GM18520 (cell line): ENCODE measurements around the gene GDI2.
"Not testable (repeated sequence)": the region's sequence is repeated elsewhere in the genome, so short reads cannot be mapped to it uniquely, and the experiment has no call there.

Experiments used
- ATAC-seq: cut with Tn5 transposase; IDR thresholded peaks from one replicate; pipeline ENCODE4 v1.9.1; 2021; ENCODE audit not compliant: unreplicated experiment

The GDI2 gene

DNA sequence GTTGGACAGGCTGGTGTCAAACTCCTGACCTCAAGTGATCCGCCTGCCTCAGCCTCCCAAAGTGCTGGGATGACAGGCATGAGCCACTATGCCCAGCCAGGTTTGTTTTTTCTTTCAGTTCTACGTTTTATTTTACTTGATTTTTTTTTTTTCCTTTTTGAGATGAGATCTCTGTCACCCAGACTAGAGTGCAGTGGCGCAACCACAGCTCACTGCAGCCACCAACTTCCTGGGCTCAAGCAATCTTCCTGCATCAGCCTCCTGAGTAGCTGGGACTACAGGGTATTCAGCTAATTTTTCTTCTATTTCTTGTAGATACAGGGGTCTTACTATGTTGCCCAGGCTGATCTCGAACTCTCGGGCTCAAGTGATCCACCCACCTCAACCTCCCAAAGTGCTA lies 24.3 kb downstream of the GDI2 start:
- no peak for ATAC-seq

DNA sequence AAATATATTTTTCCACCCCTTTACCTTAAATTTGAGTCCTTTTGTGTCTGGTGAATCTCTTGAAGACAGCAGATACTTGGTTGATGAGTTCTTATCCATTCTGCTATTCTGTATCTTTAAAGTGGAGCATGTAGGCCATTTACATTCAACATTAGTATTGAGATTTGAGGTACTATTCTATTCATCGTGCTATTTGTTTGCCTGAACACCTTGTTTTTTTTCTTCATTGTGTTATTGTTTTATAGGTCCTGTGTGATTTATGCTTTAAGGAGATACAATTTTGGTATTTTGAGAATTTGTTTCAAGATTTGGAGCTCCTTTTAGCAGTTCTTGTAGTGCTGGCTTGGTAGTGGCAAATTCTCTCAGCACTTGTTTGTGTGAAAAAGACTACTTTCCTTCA lies 29.9 kb downstream of the GDI2 start:
- no peak for ATAC-seq

DNA sequence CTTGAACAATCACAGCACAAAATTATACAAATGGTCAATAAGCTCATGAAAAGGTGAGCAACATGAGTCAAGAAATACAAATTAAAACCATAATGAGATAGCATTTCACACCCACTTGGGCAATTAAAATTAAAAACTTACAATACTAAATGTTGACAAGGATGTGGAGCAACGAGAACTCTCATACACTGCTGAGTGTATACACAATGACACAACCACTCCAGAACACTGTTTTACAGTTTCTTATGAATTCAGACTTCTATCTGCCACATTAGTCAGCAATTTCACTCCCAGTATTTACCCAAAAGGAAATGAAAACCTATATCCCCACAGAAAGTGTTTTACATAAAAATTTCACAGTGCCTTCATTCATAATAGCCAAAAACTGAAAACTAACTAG lies 31.1 kb downstream of the GDI2 start:
- ATAC-seq = no peak

DNA sequence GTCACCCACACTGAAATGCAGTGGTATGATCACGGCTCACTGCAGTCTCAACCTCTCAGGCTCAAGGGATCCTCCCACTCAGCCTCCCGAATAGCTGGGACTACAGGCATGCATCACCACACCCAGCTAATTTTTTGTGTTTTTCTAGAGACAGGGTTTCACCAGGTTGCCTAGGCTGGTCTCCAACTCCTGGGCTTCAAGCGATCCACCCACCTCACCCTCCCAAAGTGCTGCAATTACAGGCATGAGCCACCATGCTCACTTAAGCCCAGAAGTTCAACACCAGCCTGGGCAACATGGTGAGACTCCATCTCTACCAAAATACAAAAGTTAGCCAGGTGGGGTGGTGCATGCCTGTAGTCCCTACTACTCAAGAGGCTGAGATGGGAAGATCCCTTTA lies 33.5 kb downstream of the GDI2 start:
- no peak for ATAC-seq

DNA sequence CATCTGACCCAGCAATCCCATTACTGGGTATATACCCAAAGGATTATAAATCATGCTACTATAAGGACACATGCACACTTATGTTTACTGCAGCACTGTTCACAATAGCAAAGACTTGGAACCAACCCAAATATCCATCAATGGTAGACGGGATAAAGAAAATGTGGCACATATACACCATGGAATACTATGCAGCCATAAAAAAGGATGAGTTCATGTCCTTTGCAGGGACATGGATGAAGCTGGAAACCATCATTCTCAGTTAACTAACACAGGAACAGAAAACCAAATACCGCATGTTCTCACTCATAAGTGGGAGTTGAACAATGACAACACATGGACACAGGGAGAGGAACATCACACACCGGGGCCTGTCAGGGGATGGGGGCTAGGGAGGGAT lies 35.5 kb downstream of the GDI2 start:
- ATAC-seq = not testable (repeated sequence)

DNA sequence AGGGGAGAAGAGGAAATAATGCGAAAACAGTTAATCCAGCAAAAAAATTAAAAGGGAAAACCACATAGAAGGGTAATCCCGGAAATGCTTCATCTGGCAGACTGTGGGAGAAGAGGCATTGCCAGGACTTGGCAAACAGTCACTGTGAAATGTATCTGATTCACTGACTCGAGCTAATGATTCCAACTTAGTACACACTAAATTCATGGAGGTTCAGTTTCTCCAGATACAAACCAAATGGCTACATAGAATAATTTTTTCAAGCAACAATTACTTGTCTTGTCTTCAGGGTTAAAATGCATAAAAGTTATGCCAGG lies 36.4 kb downstream of the GDI2 start:
- no peak for ATAC-seq

DNA sequence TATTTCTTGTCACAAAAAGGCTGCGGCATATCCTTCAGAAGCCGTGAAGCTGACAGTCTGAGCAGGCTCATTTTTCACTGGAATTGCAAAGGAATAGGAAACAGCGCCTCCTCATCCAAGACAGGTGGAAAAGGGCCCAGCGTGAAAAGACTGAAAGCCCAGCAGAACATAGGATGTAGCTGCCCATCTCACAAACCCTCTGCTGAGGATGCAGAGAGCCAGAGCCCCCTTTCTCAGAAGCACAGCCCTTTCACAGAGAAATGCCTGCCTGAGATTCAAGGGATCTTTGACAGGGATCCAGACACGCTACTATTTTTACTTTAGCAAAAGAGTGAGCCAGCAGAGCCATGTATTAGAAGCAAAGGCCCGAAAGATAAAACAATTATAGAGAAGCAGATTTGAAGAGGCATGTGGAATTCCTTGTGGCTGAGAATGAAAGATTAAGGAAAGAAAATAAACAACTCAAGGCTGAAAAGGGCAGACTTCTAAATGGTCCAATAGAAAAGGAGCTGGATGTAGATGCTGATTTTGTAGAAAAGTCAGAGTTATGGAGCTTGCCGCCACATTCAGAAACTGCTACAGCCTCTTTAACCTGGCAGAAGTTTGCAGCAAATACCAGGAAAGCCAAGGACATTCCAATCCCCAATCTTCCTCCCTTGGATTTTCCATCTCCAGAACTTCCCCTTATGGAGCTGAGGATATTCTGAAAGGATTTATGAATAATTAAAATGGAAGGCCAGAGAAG lies 36.9 kb downstream of the GDI2 start:
- ATAC-seq = no peak

DNA sequence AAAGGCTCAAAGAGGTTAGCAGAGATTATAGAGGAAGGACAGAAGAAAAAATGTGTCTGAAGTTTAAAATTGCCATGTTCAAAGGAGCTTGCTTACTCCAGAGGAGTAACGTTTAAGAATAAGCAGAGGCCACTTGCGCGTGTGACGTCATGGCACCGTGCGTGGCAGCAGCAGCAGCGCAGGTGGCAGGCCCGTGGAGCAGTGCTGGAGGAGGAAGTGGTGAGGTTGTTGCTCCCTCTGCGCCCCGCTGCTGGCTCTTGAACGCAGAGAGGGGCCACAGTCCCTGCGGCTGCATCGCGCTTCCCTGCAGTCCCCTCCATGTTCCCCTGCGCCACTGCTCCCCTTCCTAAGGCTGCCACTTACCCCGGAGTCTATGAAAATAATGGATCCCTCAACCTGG lies 37.5 kb downstream of the GDI2 start:
- no peak for ATAC-seq

DNA sequence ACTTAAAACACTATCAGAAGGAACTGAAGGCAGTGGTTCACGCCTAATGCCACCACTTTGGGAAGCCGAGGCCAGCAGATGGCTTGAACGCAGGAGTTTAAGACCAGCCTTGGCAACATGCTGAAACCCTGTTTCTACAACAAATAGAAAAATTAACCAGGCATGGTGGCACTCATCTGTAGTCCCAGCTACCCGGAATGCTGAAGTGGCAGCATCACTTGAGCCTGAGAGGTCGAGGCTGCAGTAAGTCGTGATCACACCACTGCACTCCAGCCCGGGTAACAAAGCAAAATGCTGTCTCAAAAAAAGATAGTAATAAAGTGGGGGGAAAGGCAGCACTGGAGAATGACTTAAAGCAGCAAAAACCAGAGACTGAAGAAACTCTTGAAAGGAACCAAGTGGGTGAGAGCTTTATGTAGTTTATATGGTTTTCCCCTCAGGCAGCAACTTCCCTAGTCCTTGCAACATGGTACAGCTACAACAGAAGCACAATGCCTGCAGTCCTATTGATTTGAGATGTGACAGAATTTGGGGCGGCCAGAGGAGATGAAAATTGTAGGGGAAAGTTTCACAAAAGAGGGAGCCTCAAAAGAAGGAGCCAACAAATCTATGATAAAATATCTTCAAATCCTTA lies 38.1 kb downstream of the GDI2 start:
- no peak for ATAC-seq

DNA sequence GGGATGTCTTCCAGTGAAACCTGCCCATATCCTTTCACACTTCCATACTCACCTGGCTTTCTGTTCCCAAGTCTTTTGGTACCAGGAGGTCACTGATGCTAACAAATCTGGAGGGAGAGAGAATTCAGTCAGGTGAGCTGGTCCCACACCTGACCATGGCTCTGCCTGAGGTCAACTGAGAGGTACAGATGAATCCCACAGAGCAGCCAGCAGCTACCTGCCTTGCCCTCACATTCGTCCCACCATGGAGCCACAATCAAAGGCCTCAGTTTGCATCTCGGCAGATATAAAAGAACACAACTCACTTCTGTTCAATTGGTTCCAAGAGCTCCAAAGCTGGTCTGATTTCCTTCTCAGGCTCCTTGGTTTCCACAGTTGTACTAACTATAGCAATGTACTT lies 47.0 kb downstream of the GDI2 start:
- ATAC-seq = no peak

DNA sequence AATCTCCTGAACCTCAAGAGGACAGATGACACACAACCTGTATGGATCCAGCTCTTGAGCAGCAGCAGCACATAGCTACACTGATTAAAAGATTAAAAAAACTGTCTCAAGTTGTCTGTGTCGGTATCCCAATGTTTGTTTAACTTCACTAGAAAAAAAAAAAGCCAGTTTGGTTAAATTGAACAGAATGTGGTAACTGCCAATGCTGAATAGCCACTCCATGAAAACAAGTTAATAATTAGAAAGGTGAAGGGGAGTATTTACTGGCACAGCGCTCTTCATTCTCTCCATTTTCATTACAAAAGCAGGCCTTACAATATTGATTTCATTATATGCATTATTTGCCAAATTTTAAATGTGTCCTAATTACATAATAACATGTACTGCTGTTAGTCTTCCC lies 47.6 kb downstream of the GDI2 start:
- ATAC-seq = no peak

DNA sequence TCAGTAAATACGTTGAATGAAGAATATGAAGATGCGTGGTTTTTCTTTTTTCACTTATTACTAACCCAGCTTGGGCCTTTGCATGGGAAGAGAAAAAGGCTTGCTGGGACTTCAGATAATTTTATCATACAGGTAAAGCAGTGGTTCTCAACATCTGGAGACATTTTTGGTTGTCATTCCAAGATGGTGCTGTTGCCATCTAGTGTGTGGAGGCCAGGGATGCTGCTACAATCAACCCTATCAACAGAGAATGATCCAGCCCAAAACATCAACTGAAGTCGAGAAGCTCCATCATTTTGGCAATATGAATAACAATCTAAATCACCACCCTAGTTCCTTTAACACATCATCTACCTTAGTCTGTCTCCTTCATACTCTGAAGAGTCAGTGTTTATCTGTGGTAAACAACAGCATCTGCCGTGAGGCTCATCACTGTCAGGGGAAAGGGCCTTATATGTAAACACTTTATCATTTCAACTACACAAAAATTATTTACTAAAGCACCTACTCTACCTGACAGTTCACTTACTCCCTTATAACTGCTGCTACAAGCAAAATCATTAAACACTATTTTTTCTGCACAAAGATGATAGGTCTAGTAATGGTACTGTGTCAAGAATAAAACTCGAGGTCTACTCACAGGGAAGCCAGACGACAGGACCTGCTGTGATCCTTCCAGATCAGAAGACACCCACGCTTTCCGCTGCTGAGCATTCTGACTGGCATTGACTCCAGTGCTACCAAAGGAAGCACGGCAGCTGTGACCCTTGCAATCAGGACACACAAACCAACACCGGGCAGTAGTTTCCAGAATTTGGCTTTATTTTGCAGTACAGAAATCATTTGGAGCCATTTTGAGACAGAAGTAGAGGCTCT lies 48.6 kb downstream of the GDI2 start:
- no peak for ATAC-seq

DNA sequence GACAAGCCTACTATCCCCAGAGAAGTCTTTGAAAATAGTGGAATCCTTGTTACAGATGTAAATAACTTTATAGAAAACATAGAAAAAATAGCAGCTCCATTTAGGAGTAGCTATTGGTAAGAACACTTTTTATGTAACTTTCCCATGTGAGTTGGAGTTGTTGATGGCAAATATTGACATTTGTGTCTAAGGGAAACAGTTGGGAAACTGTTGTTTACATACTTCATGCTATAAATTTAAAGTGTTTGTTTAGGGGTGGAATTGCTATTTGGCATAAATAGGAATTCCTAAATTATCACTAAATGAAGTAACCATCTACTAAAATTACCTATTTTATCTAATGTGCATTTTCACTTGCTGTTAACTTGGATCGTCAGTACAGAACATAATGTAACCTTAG lies 50.7 kb downstream of the GDI2 start:
- no peak for ATAC-seq

DNA sequence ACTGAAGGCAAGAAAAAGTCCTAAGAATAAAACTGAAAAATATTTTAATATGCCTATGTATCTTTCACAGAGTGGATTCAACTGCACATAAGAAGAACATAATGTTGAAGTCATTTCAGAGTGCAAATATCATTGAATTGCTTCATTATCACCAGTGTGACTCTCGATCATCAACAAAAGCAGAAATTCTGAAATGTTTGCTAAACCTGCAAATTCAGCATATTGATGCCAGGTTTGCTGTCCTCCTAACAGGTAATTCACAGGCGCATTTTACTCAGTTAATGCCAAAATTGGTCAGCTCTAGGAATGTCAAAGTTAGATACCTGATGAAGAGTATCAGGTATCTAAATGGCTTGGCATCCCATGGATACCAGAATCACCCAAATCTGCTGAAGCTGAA lies 52.0 kb downstream of the GDI2 start:
- no peak for ATAC-seq

DNA sequence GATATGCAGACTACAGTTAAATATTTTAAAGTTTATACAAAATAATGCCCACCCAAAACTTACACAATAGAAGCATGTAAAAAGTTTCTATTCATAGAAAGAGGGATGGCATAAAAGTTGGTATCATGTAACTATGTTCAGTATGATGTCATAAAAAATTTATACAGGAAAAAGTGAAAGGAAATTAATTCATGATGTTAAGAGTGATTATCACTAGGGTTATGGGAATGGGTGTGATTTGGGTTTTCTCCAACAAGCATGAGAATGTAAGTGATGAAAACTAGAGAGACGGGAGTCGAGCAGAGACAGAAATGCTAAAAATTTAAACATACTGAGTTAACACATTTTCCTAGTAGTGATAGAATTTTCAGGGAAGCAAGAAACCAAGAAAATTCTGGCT lies 52.7 kb downstream of the GDI2 start:
- ATAC-seq = no peak

DNA sequence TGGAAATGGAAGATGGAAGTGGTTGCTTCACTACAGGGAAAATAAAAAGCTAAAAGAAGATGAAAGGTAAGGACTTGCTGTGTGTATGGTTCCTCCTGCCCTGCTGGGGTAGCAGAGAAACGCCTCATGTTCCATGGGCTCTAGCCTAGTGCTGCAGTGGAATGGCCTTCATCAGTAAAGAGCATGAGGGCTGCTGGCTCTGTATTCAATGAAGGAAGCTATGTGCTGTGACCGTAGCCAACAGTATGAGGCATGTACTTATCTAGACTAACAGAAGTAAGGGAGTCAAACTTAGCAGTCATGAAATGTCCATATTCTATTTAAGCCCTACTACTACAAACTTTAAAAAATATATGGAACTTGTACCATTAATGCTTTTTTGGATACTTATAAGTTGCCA lies 54.3 kb downstream of the GDI2 start:
- no peak for ATAC-seq

DNA sequence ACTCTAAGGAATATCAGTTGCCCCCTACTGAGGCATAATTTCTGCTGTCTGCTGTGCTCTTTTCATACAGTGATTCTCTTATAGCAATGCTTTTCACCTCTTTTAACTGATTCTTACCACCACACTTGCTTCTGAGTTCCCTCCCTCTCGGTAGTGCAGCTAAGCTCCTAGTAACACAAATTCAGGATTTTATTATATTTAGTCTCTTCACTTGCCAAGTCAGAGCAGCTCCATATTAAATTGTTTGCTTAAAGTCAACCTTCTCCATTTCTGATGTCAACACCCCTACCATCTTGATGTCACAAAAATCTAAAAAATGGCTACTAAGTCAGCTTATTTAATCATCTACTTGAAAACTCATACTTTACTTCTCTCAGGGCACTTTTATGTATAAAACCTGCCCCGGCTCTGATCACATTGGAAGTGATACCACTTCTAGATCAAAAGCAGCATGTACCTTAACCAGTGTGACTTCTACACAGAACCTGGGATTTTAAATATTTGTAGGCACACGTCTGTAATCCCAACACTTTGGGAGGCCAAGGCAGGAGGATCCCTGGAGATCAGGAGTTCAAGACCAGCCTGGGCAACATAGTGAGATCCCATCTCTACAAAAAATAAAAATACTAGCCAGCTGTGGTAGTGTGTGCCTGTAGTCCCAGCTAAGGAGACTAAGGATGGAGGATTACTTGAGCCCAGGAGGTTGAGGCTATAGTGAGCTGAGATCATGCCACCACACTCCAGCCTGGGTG lies 55.3 kb downstream of the GDI2 start:
- no peak for ATAC-seq

DNA sequence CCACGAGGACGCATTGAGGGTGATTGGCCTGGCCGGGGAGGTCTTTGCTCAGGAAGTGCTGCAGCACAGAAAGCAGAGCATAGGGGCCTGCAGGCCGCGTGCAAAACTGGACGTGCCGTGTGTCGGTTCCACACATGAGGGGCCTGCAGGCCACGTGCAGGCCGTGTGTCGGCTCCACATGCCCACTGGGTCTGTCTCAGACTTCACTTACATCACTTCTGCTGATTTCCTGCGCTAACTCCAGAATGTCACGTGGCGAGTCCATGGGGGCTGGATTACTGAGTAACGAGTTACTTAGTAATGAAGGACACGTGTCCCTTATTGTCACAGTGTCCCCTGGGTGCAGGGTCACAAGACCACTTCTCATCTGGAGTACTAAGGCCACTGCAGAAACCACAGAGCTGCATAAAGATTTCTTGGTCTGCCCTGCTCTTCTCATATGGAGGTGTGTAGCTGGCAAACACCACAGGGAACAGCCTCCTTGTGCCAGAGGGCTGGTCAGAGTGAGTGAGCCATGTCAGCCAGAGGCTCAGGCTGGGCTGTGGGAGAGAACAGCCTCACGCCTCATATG lies 60.8 kb downstream of the GDI2 start:
- no peak for ATAC-seq

DNA sequence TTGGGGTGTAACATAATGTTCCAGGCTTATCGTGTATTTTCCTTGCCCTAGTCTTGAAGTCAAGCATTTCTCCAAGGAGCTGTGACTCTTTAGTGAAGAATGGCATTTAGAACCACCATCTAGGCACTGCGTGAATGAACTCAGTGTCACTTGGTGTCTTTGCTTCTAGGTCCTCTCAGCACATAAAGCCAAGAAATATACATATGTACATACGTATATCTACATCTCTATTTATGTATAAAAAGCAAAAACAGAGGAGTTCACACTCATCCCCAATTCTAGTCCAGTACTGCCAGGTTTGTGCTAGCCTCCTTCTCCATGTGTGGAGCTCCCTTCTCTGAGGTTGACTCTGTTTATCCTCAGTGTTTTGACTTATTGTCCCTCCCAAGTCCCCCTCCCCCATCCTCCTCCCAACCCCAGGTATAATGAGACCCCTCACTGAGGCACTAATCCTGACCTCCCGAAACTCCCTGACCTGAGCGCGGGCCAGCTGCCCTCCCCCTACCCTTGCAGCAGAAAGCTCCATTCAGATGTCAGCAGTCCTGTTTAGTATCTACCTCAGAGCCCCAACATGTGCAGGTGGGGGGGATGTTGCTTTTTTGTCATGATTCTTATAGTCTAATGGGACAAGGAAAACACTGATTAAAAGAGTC lies 61.5 kb downstream of the GDI2 start:
- ATAC-seq = no peak

DNA sequence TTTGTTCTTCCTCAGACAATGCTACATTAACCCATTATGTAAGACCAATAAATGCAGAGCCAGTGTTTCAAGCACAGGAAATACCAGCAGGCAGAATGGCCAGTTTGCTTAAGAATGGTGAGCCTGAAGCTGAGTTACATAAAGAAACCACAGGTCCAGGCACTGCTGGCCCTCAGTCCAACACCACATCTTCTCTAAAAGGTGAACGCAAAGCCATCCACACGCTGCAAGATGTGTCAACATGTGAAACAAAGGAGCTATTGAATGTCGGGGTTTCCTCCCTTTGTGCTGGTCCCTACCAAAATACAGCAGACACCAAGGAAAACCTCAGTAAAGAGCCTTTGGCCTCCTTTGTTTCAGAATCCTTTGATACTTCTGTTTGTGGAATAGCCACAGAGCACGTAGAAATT lies 64.8 kb downstream of the GDI2 start:
- ATAC-seq = no peak

DNA sequence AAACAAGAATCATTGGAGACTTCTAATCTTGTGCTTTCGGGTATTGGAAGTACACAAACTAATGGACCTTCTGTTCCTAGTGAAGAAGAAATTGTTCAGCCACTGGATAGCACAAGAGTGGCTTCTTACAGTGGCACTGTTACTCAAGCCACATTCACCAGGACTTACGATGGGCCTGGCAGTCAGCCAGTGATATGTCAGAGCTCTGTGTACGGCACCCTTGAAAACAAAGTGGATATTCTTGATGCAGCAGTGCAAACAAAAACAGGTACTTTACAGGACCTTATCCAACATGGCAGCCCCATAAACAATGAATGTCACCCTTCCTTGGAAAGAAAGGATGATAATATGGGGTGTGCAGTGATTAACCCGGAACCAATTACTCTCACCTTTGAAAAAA lies 67.0 kb downstream of the GDI2 start:
- no peak for ATAC-seq
